OCI-LY7 (cell line): ENCODE data around the gene C11orf42. TPM values are rescaled to one million over a fixed set of nuclear protein-coding genes. Genes with fewer than 3 reads are reported as not detected.

Source experiments
- BruUV-seq: library from RNA; stranded (reverse); fragments of 400-500 nt; replicated peaks from 2 replicates; lab custom pipeline; 2021; lab: Mats Ljungman, UMichigan
- CTCF ChIA-PET: fragments of 300-600 bp; sonication (Branson Sonifier 250); formaldehyde crosslinking; loops from one replicate; lab custom pipeline; 2022; ENCODE audit warnings: antibody characterized with exemption; ENCODE audit not compliant: unreplicated experiment; lab: Charles Lee
- POLR2A ChIA-PET: fragments of 300-600 bp; sonication (Branson Sonifier 250); formaldehyde crosslinking; loops from one replicate; lab custom pipeline; 2022; ENCODE audit warnings: antibody characterized with exemption; lab: Charles Lee
- DNase-seq: peaks from one replicate; pipeline ENCODE4 v3.0.0-alpha.2; 2015; ENCODE audit warnings: low spot score
- H2AFZ ChIP-seq: fragments of 200-600 bp; sonication (generic), shearing (Covaris generic); 2 replicates; pipeline ENCODE4 v1.6.1; 2014; ENCODE audit warnings: mild to moderate bottlenecking, antibody characterized with exemption, low read length, moderate library complexity
- H3K27ac ChIP-seq: fragments of 200-600 bp; sonication (generic); 2 replicates; pipeline ENCODE4 v1.5.1; 2014; ENCODE audit warnings: mixed run types, low read depth, mild to moderate bottlenecking, moderate library complexity, low read length, inconsistent platforms; ENCODE audit not compliant: poor library complexity, severe bottlenecking
- H3K36me3 ChIP-seq: fragments of 200-600 bp; sonication (generic); 2 replicates; pipeline ENCODE4 v1.6.1; 2014; ENCODE audit warnings: mild to moderate bottlenecking, antibody characterized with exemption, low read length, moderate library complexity, mixed read lengths; ENCODE audit not compliant: insufficient read depth
- H3K4me1 ChIP-seq: fragments of 200-600 bp; sonication (generic); 2 replicates; pipeline ENCODE4 v1.5.1; 2014; ENCODE audit warnings: mild to moderate bottlenecking, low read length; ENCODE audit not compliant: insufficient read depth, poor library complexity, severe bottlenecking
- H3K4me2 ChIP-seq: fragments of 200-600 bp; sonication (generic); 2 replicates; pipeline ENCODE4 v1.6.1; 2014; ENCODE audit warnings: mild to moderate bottlenecking, low read length
- H3K4me3 ChIP-seq: fragments of 200-600 bp; sonication (generic); 2 replicates; pipeline ENCODE4 v1.5.1; 2014; ENCODE audit warnings: mild to moderate bottlenecking, low read depth, low read length; ENCODE audit not compliant: poor library complexity, severe bottlenecking
- H3K79me2 ChIP-seq: fragments of 200-600 bp; sonication (generic); 2 replicates; pipeline ENCODE4 v1.6.1; 2016; ENCODE audit warnings: low read depth, mild to moderate bottlenecking, low read length, moderate library complexity, mixed read lengths; ENCODE audit not compliant: insufficient read depth
- H3K9me2 ChIP-seq: fragments of 200-600 bp; sonication (generic); 2 replicates; pipeline ENCODE4 v1.6.1; 2016; ENCODE audit warnings: mild to moderate bottlenecking, low read length, mixed read lengths; ENCODE audit not compliant: insufficient read depth
- H3K9me3 ChIP-seq: fragments of 200-600 bp; sonication (generic); 2 replicates; pipeline ENCODE4 v1.6.1; 2014; ENCODE audit warnings: mild to moderate bottlenecking, mixed run types, low read length, mixed read lengths
- H4K20me1 ChIP-seq: fragments of 200-600 bp; sonication (generic); 2 replicates; pipeline ENCODE4 v1.6.1; 2014; ENCODE audit warnings: mild to moderate bottlenecking, antibody characterized with exemption, low read length, moderate library complexity, mixed read lengths; ENCODE audit not compliant: insufficient read depth
- CTCF ChIP-seq: fragments of 200-600 bp; sonication (generic); conservative IDR thresholded peaks from 2 replicates; pipeline ENCODE4 v1.5.1; 2014; ENCODE audit warnings: mild to moderate bottlenecking, antibody characterized with exemption, low read length, moderate library complexity, mixed read lengths
- EZH2phosphoT487 ChIP-seq: fragments of 200-600 bp; sonication (generic); IDR thresholded peaks from 2 replicates; pipeline ENCODE4 v1.6.1; 2018; ENCODE audit warnings: low read depth, borderline replicate concordance, mild to moderate bottlenecking, mixed run types, antibody characterized with exemption, low read length, moderate library complexity, mixed read lengths
- intact Hi-C: fragments of 100-400 bp; cut with micrococcal nuclease; formaldehyde crosslinking; loops from one replicate; pipeline ENCODE4 v1.10.0; 2022; ENCODE audit not compliant: unreplicated experiment
- total RNA-seq, 2 experiments: library from RNA; depleted of rRNA in 1 of 2; stranded (reverse); fragments of >200 nt in 1 of 2; shearing (Covaris generic) in 1 of 2; gene quantifications; 2 replicates each; pipeline ENCODE4 v1.2.3, GENCODE V29; 2014 to 2022

Gene C11orf42
- total RNA-seq, 2 experiments from 2014 or later, result not detected

- CTCF ChIA-PET, result no interaction called here
- no peak for DNase-seq
These were observed 1.3 kb downstream of the C11orf42 start for GRCh38 chr11:6206456-6207180.

GRCh38 chr11:6209801-6210200 is 4.4 kb downstream of the C11orf42 start:
- H3K36me3 ChIP-seq, result peaks cover 17% of the 10 kb centered on the region
- H3K4me1 ChIP-seq, result no peaks in the 10 kb centered on the region
- intact Hi-C loops, result no loop called here
- no peak for DNase-seq
- H3K4me2 ChIP-seq, result no peak overlapping the region
- no peak for TF ChIP-seq EZH2phosphoT487
- TF ChIP-seq CTCF, result no peak
- no peak overlapping the region for H3K27ac ChIP-seq
- H3K4me3 ChIP-seq, result no peak overlapping the region
- H3K9me2 ChIP-seq, result no peaks in the 10 kb centered on the region
- no peaks in the 10 kb centered on the region for H4K20me1 ChIP-seq
- H3K9me3 ChIP-seq, result no peaks in the 10 kb centered on the region
- no TSS peak for BruUV-seq
- ChIA-PET POLR2A (no interaction called here), CTCF (no interaction called here)
- H3K79me2 ChIP-seq, result no peaks in the 10 kb centered on the region
- H2AFZ ChIP-seq, result no peak overlapping the region

More at GRCh38 chr11:6206456-6207180, 1.3 kb downstream of the C11orf42 start:
- POLR2A ChIA-PET, result interaction anchor here (0.6 to 1.6 kb wide), 5 partner anchors 9 to 239 kb away, joined by 4 to 8 read pairs (median 5); partner anchors contain the start of gene CNGA4
- Histone ChIP-seq H3K4me3 (no peak overlapping the region), H4K20me1 (no peaks in the 10 kb centered on the region), H3K79me2 (no peaks in the 10 kb centered on the region), H3K36me3 (peaks cover 8% of the 10 kb centered on the region), H3K4me1 (no peaks in the 10 kb centered on the region), H2AFZ (no peak overlapping the region), H3K9me2 (no peaks in the 10 kb centered on the region), H3K27ac (no peak overlapping the region), H3K4me2 (no peak overlapping the region), H3K9me3 (no peaks in the 10 kb centered on the region)
- intact Hi-C loops, result no loop called here
- TF ChIP-seq EZH2phosphoT487 (no peak), CTCF (no peak)
- no TSS peak for BruUV-seq

- Histone ChIP-seq H4K20me1 (no peaks in the 10 kb centered on the region), H3K4me2 (no peak overlapping the region), H3K36me3 (peaks cover 23% of the 10 kb centered on the region), H3K4me3 (no peak overlapping the region), H3K4me1 (no peaks in the 10 kb centered on the region), H3K27ac (no peak overlapping the region), H3K9me2 (no peaks in the 10 kb centered on the region), H2AFZ (no peak overlapping the region), H3K9me3 (no peaks in the 10 kb centered on the region), H3K79me2 (no peaks in the 10 kb centered on the region)
- POLR2A ChIA-PET, result no interaction called here
- no peak for DNase-seq
- intact Hi-C loops, result no loop called here
- CTCF ChIA-PET, result no interaction called here
- BruUV-seq, result no TSS peak
- TF ChIP-seq CTCF (no peak), EZH2phosphoT487 (no peak)
These were observed 5.1 kb downstream of the C11orf42 start for GRCh38 chr11:6210274-6210955.
